Neural crest cell (in vitro differentiated cells): ENCODE measurements around the gene SLC26A5. TPM values are rescaled to one million over a fixed set of nuclear protein-coding genes. Genes with fewer than 3 reads are reported as not detected.

Experiments
- DNase-seq: peaks from one replicate; pipeline ENCODE4 v3.0.0; 2021; ENCODE audit warnings: low read depth, mixed read lengths, low spot score
- H3K27ac Mint-ChIP-seq: one replicate; pipeline ENCODE4 v1.8.0; 2021; ENCODE audit warnings: mild to moderate bottlenecking, mixed read lengths; ENCODE audit not compliant: unreplicated experiment
- H3K27me3 Mint-ChIP-seq: 2 replicates; pipeline ENCODE4 v1.8.0; 2021; ENCODE audit warnings: low read depth, mild to moderate bottlenecking, mixed read lengths
- H3K36me3 Mint-ChIP-seq: 2 replicates; pipeline ENCODE4 v1.8.0; 2021; ENCODE audit warnings: low read depth, mild to moderate bottlenecking, mixed read lengths
- H3K4me1 Mint-ChIP-seq: 2 replicates; pipeline ENCODE4 v1.8.0; 2021; ENCODE audit warnings: mixed read lengths
- H3K4me3 Mint-ChIP-seq: one replicate; pipeline ENCODE4 v1.8.0; 2021; ENCODE audit warnings: mild to moderate bottlenecking, mixed read lengths
- H3K9me3 Mint-ChIP-seq: 2 replicates; pipeline ENCODE4 v1.8.0; 2021; ENCODE audit warnings: mixed read lengths
- total RNA-seq: library from RNA; stranded (reverse); gene quantifications from 2 replicates; pipeline ENCODE4 v1.2.1, GENCODE V29; 2021
- TF ChIP-seq, protein P1 (sequence below): fragments of 200-600 bp; sonication (generic); conservative IDR thresholded peaks from 2 replicates; pipeline ENCODE4 v1.5.0; 2021; ENCODE audit warnings: antibody characterized with exemption, mild to moderate bottlenecking

The SLC26A5 gene
- total RNA-seq, 1 donor from 2014 or later = not detected

DNA sequence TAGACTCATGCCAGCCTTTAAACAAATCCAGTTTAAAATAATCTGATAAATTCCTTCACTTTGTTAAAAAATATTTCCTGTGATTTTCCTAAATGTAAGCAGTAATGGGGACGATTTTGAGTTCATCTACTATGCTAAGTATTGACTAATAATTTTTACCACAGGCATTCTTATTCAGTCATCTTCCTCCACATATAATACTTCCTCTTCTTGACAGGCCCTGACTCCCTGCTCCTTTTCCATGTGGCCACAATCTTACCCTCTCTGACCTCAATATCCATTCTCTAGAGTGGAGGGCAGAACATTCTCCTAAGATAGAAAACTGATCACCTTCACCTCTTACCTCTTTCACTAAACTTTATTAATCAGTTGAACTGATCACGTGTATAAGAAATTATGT lies 109.2 kb downstream of the SLC26A5 start:
- Mint-ChIP-seq H3K9me3 (no peaks in the 10 kb centered on the region), H3K4me1 (peaks cover 17% of the 10 kb centered on the region), H3K4me3 (no peak overlapping the region), H3K36me3 (peaks cover 18% of the 10 kb centered on the region), H3K27me3 (no peaks in the 10 kb centered on the region), H3K27ac (no peak overlapping the region)
- TF ChIP-seq, protein P1, sequence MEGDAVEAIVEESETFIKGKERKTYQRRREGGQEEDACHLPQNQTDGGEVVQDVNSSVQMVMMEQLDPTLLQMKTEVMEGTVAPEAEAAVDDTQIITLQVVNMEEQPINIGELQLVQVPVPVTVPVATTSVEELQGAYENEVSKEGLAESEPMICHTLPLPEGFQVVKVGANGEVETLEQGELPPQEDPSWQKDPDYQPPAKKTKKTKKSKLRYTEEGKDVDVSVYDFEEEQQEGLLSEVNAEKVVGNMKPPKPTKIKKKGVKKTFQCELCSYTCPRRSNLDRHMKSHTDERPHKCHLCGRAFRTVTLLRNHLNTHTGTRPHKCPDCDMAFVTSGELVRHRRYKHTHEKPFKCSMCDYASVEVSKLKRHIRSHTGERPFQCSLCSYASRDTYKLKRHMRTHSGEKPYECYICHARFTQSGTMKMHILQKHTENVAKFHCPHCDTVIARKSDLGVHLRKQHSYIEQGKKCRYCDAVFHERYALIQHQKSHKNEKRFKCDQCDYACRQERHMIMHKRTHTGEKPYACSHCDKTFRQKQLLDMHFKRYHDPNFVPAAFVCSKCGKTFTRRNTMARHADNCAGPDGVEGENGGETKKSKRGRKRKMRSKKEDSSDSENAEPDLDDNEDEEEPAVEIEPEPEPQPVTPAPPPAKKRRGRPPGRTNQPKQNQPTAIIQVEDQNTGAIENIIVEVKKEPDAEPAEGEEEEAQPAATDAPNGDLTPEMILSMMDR = no peak
- no peak for DNase-seq

DNA sequence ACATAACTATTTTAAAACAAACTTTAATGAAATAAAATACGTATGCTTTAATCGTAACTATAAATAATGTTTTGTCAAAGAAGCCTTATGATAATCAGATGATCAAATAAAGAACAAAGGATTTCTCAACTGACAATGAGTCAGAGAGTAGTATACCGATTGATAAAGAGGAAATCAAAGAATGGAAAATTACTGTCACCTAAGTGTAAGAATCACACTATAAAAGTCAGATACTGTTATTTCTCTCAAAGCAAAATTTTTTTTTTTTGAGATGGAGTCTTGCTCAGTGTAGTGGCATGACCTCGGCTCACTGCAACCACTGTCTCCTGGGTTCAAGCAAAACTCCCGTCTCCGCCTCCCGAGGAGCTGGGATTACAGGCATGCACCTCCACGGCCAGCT lies 120.3 kb downstream of the SLC26A5 start:
- Mint-ChIP-seq H3K4me1 (no peaks in the 10 kb centered on the region), H3K27me3 (no peaks in the 10 kb centered on the region), H3K9me3 (no peaks in the 10 kb centered on the region), H3K27ac (no peak overlapping the region), H3K4me3 (no peak overlapping the region), H3K36me3 (peaks cover 9% of the 10 kb centered on the region)
- TF ChIP-seq, protein P1 = no peak
- DNase-seq = no peak

Other genes with a start within 250 kb of the SLC26A5 start
- gene PMPCB, start 148.8 kb downstream of the SLC26A5 start, total RNA-seq = 64.4 and 69.5 TPM in 2 replicates
- gene DNAJC2, start 101.4 kb downstream of the SLC26A5 start, total RNA-seq = 28.9 and 36.9 TPM in 2 replicates
- gene PSMC2, start 98.6 kb downstream of the SLC26A5 start, total RNA-seq = 122 and 124 TPM in 2 replicates